Upper lobe of right lung (tissue), 1 donor: ENCODE data around the gene DHRS12. TPM values are rescaled to one million over a fixed set of nuclear protein-coding genes. Genes with fewer than 3 reads are reported as not detected.

Experiments
- ATAC-seq: fragments of 200-7000 bp; cut with Tn5 transposase; one replicate; pipeline ENCODE4 v1.9.1; 2020; ENCODE audit warnings: mild to moderate bottlenecking, moderate library complexity
- DNase-seq: peaks from one replicate; pipeline ENCODE4 v3.0.0-alpha.2; 2020
- H3K27ac ChIP-seq: fragments of 200-600 bp; one replicate; pipeline ENCODE4 v1.8.0; 2022
- H3K27me3 ChIP-seq: fragments of 200-600 bp; one replicate; pipeline ENCODE4 v1.8.0; 2022; ENCODE audit warnings: mild to moderate bottlenecking
- H3K36me3 ChIP-seq: fragments of 200-600 bp; one replicate; pipeline ENCODE4 v1.8.0; 2022
- H3K4me1 ChIP-seq: fragments of 200-600 bp; one replicate; pipeline ENCODE4 v1.8.0; 2022
- H3K4me3 ChIP-seq: fragments of 200-600 bp; one replicate; pipeline ENCODE4 v1.8.0; 2022; ENCODE audit warnings: mild to moderate bottlenecking
- H3K9me3 ChIP-seq: fragments of 200-600 bp; one replicate; pipeline ENCODE4 v1.8.0; 2022
- CTCF ChIP-seq: fragments of 200-600 bp; IDR thresholded peaks from one replicate; pipeline ENCODE4 v1.8.0; 2022; ENCODE audit warnings: antibody characterized with exemption
- intact Hi-C: fragments of 100-400 bp; cut with DNase I; formaldehyde crosslinking; loops from one replicate; pipeline ENCODE4 v1.11.0; 2022
- total RNA-seq: library from RNA; stranded (reverse); fragmentation: NEBNext Ultra II Directional; extraction: Animal tissue kit (Norgen Biotek cat#: 25700); gene quantifications from one replicate; pipeline ENCODE4 v1.2.1, GENCODE V29; 2021
- donor health status: DM: no; HTN: yes; CAD: no; lungs with severe emphysema.

Gene DHRS12
- total RNA-seq, 1 donor from 2014 or later: 14.9 TPM

- peak; percentile 69 for ATAC-seq
- H3K36me3 ChIP-seq: no peaks in the 10 kb centered on the region
- H3K9me3 ChIP-seq: no peaks in the 10 kb centered on the region
- intact Hi-C loops: no loop called here
- DNase-seq: no peak
- no peak overlapping the region for H3K27ac ChIP-seq
- H3K4me3 ChIP-seq: no peak overlapping the region
- no peaks in the 10 kb centered on the region for H3K4me1 ChIP-seq
- H3K27me3 ChIP-seq: no peaks in the 10 kb centered on the region
- no peak for TF ChIP-seq CTCF
Observed at GRCh38 chr13:51793570-51794271, 10.2 kb downstream of the DHRS12 start.

- Histone ChIP-seq H3K27ac (peak overlapping the region; percentile 37), H3K4me3 (no peak overlapping the region), H3K36me3 (no peaks in the 10 kb centered on the region), H3K27me3 (no peaks in the 10 kb centered on the region), H3K9me3 (no peaks in the 10 kb centered on the region), H3K4me1 (peaks cover 10% of the 10 kb centered on the region)
- ATAC-seq (no peak), DNase-seq (no peak)
- intact Hi-C loops: no loop called here
- no peak for TF ChIP-seq CTCF
Observed at GRCh38 chr13:51786425-51787265, 17.3 kb downstream of the DHRS12 start.

GRCh38 chr13:51785712-51786424 is 18.1 kb downstream of the DHRS12 start:
- intact Hi-C loops: no loop called here
- Histone ChIP-seq H3K27me3 (no peaks in the 10 kb centered on the region), H3K9me3 (no peaks in the 10 kb centered on the region), H3K4me1 (peaks cover 10% of the 10 kb centered on the region), H3K4me3 (no peak overlapping the region), H3K36me3 (no peaks in the 10 kb centered on the region), H3K27ac (peak overlapping the region; percentile 37)
- TF ChIP-seq CTCF: no peak
- ATAC-seq (peak; percentile 41), DNase-seq (no peak)

GRCh38 chr13:51784097-51784496 is 19.9 kb downstream of the DHRS12 start:
- intact Hi-C loops: no loop called here
- no peaks in the 10 kb centered on the region for H3K9me3 ChIP-seq
- no peaks in the 10 kb centered on the region for H3K36me3 ChIP-seq
- ATAC-seq: no peak
- no peak for TF ChIP-seq CTCF
- H3K27me3 ChIP-seq: no peaks in the 10 kb centered on the region
- DNase-seq: no peak
- H3K4me1 ChIP-seq: peaks cover 10% of the 10 kb centered on the region
- no peak overlapping the region for H3K4me3 ChIP-seq
- H3K27ac ChIP-seq: no peak overlapping the region

GRCh38 chr13:51783428-51784094 is 20.4 kb downstream of the DHRS12 start:
- Histone ChIP-seq H3K4me3 (no peak overlapping the region), H3K9me3 (no peaks in the 10 kb centered on the region), H3K27ac (no peak overlapping the region), H3K4me1 (peaks cover 10% of the 10 kb centered on the region), H3K27me3 (no peaks in the 10 kb centered on the region), H3K36me3 (no peaks in the 10 kb centered on the region)
- no peak for TF ChIP-seq CTCF
- intact Hi-C loops: no loop called here
- DNase-seq (no peak), ATAC-seq (no peak)
